Epithelial cell of prostate (primary cell): ENCODE data around the gene MAJIN.

Experiments used
- DNase-seq: peaks from one replicate; pipeline ENCODE4 v3.0.0-alpha.2; 2011; ENCODE audit warnings: low read depth, low spot score
- H3K27ac ChIP-seq: fragments of 450-650 bp; 2 replicates; pipeline ENCODE4 v1.5.1; 2017; ENCODE audit warnings: mild to moderate bottlenecking

The MAJIN gene

DNA sequence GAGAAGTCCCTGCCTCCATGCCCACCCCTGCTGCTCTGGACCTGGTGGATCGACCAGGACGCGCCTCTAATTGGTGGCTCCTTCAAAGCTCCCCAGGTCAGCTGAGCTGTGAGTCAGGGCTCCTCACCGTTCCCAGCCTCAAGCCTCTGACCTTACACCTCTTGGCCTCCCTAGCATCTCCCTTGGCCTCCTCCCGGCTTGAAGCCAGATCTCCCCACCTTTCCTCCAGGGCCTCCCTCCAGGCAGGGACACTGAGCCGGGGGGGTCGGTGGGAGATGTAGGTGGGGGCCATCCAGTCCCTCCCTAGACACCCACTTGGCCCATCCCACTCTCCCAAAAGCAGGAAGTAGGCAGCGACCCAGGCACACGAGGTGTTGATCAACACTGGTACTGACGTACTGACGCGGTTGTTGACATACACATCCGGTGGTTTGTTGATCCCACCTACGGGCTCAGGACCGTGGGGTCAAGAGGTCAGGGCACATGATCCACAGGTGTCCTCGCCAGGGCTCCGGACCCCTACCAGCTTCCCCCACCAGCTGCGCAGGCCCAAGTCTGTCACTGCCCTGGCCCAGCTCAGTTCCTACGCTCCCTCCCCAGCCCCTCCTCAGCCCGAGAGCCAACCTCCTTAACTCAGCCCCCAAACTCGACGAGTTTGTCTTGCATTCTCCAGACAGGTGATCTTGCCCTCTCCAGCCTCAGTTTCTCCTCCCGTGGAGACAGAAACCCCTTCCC, 55.7 kb downstream of the MAJIN start:
- peak overlapping the region; percentile 60 for H3K27ac ChIP-seq
- DNase-seq: no peak

DNA sequence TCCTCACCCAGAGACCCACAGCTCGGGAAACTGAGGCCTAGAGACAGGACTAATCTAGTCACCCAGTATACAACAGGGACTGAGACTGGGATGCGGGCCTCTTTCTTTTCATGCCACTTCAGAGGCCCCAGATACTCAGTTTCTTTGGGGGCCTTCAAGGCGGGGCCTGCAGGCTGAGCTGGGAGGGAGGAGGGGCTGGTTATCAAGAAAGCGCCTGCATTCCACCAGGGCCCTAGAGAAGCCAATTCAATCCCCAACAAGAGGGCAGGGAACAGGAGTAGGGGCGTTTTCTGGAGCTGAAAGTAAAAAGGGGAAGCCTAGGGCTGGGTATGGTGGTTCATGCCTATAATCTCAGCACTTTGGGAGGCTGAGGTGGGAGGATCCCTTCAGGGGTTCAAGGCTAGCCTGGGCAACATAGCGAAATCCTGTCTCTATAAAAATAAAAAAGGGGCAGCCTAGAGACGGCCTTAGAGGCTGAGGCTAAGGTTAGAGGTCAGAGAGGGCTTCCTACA, 56.5 kb downstream of the MAJIN start:
- peak overlapping the region; percentile 60 for H3K27ac ChIP-seq
- DNase-seq: no peak

GRCh38 chr11:64914123-64914522, 57.8 kb downstream of the MAJIN start:
- DNase-seq: no peak
- no peak overlapping the region for H3K27ac ChIP-seq

DNA sequence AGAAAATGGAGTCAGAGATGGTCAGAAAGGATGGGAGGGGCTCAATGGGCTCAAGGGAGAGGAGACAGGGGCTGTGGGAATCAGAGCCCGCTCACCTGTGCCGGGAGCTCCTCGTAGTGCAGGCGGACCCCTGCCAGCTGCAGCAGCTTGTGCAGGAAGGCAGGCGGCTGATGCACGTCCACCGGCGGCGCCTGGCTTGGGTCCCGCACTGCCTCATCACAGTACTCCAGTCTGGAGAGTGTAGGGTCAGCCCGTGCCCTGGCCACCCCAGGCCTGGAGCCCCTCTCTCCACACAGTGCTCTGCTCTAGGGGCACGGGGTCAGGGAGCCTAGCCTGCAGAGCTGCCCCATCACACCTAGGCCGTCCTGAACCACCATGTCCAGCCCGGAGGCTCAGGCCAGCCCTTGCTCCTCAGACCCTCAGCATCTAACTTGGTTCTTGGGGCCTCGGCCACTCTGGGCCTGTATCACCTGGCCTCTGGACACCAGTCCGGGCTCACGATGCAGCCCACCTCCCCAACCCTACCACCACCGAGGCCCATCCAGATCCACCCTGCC, 58.7 kb downstream of the MAJIN start:
- DNase-seq: no peak
- H3K27ac ChIP-seq: no peak overlapping the region

DNA sequence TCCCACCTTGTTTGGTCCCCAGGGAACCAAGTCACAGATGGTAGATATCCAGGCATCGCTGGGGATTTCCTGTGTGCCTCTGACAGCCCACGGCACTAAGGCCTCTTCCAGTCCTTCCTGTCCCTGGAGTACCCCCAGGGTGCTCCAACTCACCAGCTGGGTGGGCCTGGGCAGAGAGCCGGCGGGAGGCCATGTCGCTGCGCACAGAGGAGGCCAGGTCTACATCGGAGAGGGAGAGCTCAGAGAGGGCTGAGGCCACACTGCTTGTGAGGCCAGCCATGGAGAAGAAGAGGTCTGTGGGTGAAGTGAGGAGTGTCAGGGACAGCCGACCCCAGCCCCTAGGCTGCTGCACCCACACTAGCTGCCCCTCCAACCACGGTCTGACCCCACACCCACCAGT, 60.2 kb downstream of the MAJIN start:
- no peak overlapping the region for H3K27ac ChIP-seq
- no peak for DNase-seq

DNA sequence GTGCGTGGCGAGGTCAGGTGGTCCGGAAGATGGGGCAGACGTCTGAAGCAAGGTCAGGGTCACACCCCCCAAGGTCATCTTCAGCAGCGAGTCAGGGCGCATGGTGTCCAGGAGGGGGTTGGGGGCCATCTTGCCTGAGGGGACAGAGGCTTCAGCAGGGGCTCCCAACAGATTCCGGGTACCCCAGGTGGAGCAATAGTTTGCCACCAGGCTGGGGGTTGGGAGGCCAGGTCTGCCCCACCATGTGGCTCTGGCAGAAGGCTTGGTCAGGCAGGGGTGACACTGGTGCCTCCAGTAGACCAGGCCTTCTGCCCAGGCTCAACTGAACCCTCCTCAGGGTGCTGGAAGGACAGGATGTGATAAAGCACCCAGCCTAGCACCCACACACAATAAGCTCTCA, 60.8 kb downstream of the MAJIN start:
- no peak overlapping the region for H3K27ac ChIP-seq
- no peak for DNase-seq

DNA sequence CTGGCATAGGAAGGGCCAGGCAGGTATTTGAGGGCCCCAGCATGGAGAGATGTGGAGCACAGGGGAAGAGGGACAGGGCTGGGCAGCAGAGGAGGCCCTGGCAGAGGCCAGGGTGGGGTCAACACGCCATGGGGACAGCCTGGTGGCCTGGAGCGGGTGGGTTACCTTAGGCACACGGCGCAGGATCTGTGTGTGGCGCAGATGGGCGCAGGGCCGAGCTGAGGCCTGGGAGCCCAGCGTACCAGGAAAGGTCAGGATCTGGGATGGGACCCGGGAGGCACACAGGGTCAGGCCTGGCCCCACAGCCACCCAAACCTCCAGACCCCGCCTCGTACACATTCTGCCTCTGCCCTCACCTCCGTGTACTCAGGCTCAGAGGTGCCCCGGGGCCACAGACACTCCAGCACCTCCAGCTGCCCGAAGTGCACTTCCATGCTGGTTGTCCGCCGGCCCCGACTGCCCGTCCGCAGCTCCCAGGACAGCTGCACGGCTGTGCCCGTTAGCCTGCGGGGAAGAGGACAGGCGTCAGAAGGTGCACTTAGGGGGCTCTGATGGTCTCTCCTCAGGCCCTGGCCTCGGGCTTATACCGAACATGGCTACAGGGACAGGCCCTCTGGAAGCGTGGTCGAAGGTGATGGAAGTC, 61.3 kb downstream of the MAJIN start:
- H3K27ac ChIP-seq: no peak overlapping the region
- no peak for DNase-seq

- no peak for DNase-seq
- no peak overlapping the region for H3K27ac ChIP-seq
Measured at GRCh38 chr11:64909653-64910343, 62.1 kb downstream of the MAJIN start.

DNA sequence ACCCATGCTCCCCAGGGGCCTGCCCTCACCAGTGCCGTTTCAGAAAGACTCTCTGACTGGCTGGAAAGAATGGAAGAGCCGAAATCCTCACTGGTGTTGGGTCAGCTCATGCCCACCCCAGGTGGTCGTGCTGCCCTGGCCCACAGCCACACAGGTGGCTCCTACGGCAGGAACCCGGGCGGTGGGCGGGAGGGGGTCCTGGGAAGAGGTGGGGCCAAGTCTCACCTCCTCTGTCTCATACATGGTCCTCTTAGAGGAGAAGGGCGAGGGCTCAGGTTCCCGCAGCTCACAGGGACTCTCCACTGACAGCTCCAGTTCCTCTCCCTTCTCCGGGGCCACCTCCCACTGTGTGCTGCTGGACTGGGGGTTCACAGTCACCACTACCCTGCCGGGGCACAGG, 63.1 kb downstream of the MAJIN start:
- DNase-seq: no peak
- no peak overlapping the region for H3K27ac ChIP-seq

- H3K27ac ChIP-seq: no peak overlapping the region
- DNase-seq: no peak
Measured at GRCh38 chr11:64906314-64906635, 65.6 kb downstream of the MAJIN start.

DNA sequence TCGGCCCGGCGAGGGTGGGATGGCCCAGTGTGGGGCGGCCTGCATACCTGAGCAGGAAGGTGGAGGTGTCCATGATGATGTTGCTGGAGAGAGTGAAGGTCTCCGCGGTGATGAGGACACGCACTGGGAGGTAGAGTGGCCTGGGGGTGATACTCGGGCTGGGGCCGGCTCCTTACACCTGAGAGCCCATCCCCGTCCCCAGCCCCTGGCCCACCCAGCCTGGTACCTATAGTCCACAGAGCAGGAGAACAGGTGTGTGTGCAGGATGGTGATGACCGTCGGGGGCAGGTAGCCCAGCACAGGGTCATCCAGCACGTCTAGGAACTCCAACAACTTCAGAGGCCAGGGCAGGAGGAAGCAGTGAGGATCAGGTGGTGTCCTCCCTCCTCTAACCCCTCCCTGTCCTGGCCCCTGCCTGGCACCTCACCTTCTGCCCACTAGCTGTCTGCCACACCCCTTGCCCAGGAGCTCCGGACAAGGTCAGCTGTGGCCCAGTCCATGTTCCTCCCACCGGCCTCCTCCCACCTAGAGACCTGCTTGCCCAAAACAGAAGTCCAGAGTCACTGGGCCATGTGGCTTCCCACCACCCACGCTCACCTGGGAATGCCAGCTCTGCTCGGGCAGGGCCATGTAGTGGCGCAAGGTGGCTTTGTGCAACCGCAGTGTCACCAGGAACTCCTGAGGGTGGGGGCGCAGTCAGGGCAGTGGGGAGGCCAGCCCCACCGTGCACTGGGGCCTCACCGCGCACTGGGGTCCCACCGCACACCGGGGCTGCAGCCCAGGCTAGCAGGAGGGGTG, 66.2 kb downstream of the MAJIN start:
- no peak for DNase-seq
- H3K27ac ChIP-seq: no peak overlapping the region

DNA sequence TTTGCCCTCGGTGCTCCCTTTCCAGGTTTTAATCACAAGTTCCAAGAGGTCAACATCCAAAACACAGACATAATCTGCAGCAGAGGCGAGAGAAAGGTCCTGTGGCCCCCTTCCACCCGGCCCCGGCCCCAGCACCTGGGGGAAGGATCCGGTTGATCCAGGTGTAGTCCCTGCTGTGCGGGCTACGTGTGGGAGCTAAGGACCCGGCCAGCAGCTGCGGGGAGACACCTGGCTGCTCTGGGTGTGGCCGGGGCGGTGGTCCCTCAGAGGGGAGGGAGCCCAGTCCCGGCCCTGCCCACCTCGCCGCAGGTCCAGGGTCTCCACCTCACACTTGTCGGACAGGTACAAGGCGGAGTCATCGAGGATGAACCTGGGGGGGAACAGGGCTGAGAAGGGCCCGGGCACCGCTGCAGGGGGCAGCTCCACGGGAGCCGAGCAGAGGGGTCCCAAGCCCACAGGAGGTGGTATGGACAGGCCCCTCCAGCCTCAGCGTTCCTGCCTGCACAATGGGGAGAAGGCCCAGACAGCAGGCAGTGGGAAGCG, 68.5 kb downstream of the MAJIN start:
- no peak for DNase-seq
- no peak overlapping the region for H3K27ac ChIP-seq

DNA sequence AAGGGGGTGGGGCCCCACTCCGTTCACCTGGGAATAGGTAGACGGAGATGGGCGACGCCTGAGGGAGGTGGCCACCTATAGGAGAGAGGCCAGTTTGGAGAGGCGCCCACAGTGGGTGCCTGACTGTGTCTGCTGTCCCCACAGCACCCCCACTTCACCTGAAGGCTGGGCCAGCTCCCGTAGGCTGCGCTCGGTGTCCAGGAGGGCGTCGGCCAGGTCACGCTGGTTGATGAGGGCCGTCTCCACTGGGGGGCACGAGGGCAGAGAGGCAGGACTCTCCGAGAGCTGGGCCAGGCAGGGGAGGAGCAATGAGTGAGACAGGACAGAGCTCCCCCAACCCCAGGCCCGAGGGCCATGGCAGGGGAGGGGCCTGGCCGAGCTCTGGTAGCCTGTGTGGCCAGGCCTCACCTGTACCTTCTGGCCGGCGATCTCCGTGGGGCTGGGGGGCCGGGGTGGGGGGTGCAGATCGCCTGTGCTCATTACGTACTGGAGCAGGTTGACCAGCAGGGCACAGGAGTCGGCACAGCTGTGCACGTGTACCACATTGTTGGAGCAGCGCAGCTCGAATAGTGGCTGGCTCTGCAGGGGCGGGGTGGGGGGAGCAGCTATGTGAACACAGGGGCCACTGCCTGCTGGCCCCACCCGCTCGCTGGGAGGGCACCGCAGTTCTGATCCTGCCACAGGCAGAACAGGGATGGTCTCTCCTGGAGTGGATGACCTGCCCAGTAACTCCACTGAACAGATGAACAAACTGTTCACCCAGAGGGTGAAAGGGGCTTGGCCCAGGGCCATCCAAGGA, 69.6 kb downstream of the MAJIN start:
- no peak for DNase-seq
- H3K27ac ChIP-seq: no peak overlapping the region

DNA sequence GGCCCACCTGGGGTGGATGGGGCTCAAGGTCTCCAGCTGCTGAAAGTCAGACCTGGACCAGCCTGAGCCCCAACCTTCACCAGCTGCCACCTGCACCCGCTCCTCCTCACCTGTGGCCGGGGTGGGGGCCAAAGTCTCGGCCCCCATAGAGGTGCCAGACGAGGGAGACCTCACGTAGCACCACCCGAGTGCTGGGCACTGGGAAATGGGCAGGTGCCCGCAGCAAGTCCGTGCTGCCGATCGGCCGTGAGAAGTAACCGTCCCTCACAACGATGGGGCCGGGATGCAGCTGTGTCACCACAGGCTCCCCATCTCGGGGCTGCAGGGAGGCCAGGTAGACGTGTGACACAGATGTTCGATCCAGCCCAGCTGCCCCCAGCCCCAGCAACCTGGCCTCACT, 71.1 kb downstream of the MAJIN start:
- DNase-seq: no peak
- no peak overlapping the region for H3K27ac ChIP-seq

GRCh38 chr11:64900263-64900678, 71.6 kb downstream of the MAJIN start:
- DNase-seq: no peak
- H3K27ac ChIP-seq: no peak overlapping the region

DNA sequence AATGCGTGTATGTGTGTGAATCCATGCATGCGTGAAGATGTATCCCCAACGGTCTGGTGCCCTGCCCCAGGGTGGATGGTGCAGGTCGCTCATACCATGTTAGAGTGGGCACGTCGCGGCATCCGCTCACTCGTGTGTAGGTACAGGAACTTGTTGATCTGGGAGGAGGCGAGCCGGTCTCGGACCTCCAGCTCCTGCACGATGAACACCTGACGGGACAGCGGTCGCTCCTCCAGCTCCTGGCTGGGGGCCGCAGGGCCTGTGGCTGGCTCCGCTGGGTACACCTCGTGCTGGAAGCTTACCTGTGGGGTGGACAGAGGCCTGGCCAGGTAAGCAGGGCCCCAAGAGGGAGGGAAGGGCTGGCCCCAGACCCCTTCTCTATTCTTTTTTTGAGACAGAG, 73.4 kb downstream of the MAJIN start:
- no peak for DNase-seq
- no peak overlapping the region for H3K27ac ChIP-seq

GRCh38 chr11:64898076-64898445, 73.8 kb downstream of the MAJIN start:
- H3K27ac ChIP-seq: no peak overlapping the region
- DNase-seq: no peak

GRCh38 chr11:64897381-64898075, 74.4 kb downstream of the MAJIN start:
- no peak for DNase-seq
- no peak overlapping the region for H3K27ac ChIP-seq
